LHCN-M2 (cell line): ENCODE data around the gene SERPINB6. TPM values are rescaled to one million over a fixed set of nuclear protein-coding genes. Genes with fewer than 3 reads are reported as not detected.
"Not testable (repeated sequence)": the region's sequence is repeated elsewhere in the genome, so short reads cannot be mapped to it uniquely, and the experiment has no call there.

Source experiments
- DNase-seq: peaks from one replicate; pipeline ENCODE4 v3.0.0-alpha.2; 2012; ENCODE audit warnings: low read depth
- total RNA-seq: library from RNA; depleted of rRNA; stranded (reverse); fragments of >200 nt; gene quantifications from 2 replicates; pipeline ENCODE4 v1.2.3, GENCODE V29; 2014

The SERPINB6 gene
- total RNA-seq, 1 experiment from 2014 or later: 150 TPM

DNA sequence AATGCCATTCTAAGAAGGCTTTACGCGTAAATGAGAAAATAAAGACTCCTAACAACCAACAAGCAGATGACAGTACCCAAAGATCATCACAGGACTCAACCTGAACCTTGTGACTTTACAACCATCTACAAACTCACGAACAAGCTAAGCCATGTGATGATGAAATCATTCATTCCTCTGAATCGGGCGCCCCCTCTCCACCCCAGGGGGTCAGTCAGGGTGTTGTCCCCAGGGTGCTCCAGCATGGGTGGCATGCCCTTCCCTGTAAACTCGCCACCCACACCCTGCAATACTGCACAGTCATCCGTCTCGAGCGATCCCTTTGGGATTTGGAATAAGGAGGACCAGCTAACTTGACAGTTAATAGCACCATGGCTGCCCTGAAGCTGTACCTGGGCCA lies 12.6 kb downstream of the SERPINB6 start:
- no peak for DNase-seq

DNA sequence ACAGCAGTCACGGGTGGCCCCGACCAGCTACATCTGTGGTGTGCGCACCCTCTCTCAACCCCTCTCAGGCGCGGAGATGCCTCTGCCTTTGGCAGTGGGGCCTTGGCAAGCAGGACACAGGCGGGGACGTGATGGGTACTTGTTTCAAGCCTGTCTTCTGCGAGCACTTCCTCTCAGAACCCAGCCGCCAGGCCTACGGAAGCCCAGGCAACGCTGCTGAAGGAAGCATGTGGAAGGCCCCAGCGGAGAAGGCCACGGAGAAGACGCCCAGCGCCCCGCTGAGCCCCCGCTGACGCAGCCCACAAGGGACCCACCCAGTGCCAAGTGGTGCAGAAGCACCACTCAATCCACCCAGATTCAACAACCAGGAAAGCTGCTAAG lies 13.0 kb downstream of the SERPINB6 start:
- DNase-seq: no peak

DNA sequence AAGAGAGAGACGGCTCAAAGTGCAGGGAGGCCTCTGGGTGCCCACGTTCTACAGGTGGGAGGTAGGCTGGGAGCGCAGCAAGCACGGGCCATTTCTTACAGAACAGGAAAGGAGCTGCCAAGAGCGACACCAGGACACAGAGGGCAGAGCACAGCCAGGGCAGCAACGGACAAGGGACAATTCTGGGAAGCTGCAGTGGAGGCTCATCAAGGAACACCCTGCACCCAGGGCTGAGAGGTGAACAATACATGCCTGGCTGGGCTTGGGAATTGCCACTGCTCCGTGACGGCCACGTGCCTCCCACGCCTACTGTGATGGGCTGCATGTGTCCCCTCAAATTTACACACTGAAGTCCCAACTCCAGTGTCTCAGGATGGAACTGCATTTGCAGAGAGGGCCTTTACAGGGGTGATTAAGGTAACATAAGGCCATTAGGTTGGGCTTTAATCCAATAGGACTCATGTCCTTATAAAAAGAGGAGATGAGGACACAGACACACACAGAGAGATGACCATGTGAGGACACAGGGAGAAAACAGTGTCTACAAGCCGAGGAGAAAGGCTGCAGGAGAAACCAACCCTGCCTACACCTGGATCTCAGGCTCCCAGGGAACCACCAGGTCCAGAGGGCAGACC lies 13.6 kb downstream of the SERPINB6 start:
- no peak for DNase-seq

DNA sequence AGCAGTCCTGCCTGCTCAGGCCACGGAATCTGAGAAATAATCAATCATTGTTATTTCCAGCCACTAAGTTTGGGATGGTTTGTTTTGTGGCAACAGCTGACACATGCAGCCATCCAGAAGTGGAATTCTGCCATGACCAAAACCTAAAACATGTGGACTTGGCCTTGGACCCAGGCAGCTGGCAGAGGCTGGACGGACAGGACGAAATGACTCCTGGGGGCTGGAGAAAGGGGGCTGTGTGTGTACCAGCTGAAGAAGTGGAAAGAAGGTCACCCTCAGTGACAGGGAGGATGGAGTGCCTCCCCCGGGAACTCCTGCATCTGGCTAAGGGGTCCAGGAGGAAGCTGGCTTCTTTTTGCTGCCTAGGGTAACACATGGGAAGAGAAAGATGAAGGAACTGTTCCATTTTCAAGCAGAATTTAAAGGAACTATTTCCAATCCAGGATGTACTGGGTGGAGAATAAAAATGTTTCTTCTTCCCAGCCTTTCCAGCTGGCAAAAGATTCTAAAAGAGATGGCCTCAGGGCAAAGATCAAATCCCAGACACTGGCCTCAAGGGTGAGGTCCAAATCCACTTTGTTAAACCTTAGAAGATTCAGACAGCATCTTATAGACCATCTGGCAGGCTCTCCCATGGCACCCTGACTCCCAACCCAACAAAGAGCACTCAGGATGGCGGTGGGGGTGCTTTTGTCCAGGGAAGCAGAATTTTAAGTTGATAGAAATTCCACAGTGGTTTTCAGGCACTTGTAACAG lies 14.3 kb downstream of the SERPINB6 start:
- peak; percentile 20 for DNase-seq

DNA sequence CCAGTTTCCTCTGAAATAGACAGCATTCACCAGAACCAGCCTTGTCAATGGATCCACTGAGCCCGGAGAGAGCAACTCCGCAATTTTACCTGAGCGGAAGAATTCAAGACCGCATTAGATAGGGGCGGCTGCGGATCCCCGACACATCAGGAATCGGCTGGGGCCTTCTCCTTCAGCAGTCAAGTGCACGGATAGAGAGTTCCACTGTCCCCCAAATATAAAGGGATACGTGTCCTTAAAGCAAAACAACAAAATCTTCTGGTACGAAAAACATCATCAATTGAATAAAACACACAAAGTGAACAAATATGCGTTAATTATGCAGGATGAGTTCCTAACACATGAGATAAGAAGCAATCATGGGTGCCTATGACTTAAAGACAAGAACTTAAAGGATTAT lies 18.3 kb downstream of the SERPINB6 start:
- DNase-seq: no peak

DNA sequence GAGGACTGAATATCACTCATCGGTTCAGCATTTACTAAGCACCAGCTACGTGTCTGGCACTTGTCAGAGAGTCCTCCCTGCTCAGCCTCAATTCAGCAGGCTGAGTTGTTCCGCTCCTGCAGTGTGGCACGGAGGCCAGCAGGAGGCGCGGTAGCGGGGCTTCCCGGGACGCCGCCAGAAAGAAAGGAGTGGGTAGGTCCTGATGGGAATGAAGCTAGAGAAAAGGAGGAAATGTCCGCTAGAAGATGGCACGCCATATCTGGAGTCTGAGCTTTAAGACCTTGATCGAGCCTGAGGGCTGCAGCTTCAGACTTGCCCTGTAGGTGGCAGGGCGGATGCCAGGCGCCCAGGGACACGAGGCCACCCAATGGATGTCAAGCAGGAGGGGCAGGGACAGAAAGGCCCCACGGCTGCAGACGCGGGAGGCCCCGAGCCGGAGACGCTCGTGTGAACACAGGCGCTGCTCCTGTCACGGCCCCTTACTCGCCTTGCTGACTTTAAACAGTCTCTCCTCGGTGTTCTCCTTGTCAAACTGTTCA lies 18.7 kb downstream of the SERPINB6 start:
- DNase-seq: peak; percentile 93

DNA sequence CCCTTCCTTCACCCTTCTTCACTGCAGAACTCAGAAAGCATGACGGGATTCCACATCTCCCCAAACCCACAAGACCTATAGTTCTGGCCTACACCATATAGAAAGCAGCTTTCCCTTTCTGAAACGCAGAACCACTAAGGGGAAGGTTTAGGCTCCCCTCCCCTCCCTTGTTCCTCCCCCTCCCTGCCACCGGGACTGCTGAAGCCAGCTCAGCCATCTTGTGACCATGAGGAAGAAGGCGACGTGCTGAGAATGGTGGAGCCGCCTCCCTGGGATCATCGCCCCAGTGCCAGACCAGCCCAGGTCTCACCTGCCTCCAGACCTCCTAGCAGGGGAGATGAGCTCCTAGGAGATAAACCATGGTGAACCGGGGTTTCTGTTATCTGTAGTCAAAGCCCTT lies 19.6 kb downstream of the SERPINB6 start:
- DNase-seq: no peak

DNA sequence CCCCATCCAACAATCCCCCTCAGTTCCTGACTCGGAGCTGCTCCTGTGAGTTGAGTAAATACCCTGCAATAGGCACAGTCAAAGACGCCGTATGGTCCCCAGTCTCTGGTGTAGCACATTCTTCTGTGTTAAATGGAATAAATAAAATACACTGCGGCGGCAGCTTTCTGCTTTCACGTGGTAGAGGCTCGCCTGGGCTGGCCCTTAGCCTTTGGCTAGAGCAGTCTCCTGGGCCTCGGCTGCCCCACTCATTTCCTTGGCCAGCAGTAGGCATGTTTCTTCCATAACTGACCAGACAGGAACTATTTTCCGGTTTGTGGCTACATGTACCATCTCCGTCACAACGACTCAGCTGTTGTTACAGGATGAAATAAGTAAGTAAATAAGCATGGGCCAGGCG lies 20.7 kb downstream of the SERPINB6 start:
- no peak for DNase-seq

DNA sequence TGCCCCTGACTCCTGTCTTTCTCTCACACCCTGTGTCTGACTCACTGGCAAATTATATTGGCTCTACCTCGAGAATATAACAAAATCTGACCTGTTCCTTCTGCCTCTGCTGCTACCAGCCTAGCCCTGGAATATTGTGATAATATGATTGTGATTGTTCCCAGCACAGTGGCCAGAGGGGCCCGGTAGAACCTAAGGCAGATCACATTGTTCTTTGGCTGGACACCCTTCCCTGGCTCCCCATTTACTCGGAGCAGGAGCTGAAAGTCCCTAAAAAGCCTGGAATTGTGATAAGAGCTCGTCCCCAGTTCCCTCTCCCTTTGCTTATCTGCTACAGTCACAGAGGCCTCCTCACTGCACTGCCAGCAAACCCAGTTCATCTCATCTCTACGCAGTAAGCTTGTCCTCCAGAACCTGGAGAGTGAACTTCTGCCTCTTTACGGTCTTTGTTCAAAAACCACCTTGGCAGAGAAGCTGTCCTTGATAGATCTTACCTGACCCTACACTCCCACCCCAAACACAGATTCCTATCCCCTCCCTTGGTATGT lies 21.8 kb downstream of the SERPINB6 start:
- DNase-seq: no peak

DNA sequence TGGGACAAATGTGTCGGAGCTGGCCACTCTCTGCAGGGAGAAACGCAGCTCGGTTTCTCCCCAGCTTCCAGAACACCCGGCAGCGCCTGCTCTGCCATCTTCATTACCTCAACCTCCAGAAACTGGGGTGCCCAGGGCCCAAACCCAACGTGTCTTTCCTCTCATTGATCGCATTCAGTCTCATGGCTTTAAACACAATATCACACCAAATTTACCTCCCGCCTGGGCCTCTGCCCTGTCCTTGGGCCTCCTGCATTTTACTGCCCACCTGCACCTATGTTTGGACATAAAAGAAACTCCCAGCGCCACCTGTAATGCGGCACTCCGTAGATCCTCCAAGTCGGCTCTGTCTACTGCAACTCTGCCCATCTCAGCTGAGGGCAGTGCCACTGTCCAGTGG lies 22.2 kb downstream of the SERPINB6 start:
- no peak for DNase-seq

DNA sequence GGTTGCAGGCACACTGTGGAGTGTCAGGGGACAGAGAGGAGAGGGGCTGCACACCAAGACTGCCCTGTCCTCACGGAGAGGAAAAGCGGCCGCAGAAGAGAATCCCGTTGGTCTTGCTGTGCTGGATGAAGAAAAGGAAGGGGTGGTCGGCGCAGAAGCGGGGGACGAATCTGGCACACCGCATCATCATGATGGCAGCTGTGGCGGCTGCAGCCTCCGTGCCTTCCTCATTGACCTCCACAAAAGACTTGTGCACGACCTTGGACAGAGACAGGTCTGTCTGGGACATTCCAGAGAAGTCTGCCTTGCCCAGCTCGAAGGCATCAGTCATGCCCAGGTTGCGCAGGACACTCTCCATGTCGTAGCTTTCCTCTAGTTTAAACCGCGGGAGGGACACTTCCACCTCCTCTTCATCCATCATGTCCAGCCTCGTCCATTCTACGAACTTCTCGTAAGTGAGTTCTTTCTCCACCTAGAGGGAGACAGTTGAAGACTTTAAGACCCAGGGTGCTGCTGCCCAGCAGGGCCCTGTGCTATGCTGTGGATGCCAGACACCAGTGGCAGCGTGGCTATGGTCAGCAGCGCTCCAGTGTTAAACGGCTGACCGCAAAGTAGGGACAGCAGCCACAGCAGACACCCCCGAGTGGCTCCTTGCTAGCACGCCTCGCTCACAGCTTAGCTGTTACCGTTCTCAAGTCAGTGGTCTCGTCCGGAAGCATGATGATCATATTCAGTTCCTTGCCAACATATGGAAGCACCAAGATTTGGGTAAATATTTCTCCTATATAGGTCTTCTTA lies 22.9 kb downstream of the SERPINB6 start:
- no peak for DNase-seq

DNA sequence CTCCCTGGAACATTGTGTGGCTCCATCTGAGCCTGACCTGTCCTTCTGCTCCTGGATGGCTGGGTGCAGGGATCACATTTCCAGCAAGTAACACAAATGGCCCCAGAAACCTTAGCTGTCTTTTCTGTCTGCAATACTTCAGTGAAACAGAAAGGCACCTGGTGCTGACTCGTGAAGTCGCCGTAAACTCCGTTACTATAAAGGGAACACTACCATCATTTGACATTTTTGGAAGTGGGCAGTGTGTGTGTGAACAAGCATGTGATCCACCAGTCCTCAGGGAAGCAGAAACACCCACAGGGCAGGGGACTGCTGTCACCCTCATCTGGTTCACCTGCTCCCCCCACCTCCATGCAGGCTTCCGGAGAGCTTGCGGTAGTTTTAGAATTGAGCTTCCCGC lies 23.9 kb downstream of the SERPINB6 start:
- DNase-seq: no peak

DNA sequence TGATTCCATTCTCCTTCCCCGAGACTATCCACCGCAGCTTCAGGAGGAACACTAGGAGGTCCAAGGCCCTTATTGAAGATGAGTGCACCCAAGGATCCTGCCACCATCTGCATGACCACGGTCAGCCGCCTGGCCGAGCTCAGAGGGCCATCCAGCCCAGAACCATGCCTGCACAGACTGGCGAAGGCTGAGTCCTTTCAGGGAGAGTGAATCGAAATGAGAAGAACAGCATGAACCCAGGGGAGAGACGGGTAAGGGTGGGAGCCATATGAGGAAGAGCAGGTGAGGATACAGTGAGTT lies 26.3 kb downstream of the SERPINB6 start:
- DNase-seq: no peak

DNA sequence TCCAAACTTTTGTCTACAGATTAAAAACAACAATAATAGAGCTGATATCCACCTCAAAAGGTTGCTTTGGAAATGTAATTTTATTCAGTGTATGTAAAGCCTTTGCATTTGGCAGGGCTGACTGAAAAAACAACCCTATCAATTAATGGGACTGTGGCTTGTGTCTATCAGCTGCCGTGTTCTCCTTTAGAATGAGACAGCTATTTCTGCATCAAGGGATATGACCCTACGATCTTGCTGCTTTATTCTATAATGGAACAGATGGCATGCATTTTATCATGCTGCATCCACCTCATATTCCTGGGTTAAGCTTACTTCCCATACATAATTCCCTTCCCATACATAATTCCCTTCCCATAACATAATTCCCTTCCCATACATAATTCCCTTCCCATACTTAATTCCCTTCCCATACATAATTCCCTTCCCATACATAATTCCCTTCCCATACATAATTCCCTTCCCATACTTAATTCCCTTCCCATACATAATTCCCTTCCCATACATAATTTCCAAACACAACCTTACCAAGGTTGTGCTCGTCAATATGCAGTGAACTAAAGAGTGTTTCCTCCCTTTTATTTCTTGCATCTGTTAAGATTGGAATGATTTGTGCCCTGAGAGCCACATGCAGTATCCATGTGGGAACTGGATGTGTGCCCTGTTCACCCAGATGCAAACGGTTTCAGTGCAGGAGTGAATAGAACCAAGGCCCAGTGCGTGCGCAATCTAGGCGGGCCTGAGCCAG lies 26.8 kb downstream of the SERPINB6 start:
- no peak for DNase-seq

DNA sequence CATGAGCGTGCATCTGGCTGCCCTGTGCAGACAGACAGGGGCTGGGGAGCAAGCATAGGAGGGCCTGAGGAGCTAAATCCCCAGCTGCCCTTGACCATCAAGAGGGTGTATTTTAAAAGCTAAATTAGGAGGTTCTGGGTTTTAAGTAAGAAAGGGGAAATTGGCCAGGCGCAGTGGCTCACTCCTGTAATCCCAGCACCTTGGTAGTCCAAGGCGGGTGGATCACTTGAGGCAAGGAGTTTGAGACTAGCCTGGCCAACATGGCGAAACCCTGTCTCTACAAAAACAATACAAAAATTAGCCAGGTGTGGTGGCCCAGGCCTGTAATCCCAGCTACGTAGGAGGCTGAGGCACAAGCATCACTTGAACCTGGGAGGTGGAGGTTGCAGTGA lies 27.8 kb downstream of the SERPINB6 start:
- DNase-seq: no peak

DNA sequence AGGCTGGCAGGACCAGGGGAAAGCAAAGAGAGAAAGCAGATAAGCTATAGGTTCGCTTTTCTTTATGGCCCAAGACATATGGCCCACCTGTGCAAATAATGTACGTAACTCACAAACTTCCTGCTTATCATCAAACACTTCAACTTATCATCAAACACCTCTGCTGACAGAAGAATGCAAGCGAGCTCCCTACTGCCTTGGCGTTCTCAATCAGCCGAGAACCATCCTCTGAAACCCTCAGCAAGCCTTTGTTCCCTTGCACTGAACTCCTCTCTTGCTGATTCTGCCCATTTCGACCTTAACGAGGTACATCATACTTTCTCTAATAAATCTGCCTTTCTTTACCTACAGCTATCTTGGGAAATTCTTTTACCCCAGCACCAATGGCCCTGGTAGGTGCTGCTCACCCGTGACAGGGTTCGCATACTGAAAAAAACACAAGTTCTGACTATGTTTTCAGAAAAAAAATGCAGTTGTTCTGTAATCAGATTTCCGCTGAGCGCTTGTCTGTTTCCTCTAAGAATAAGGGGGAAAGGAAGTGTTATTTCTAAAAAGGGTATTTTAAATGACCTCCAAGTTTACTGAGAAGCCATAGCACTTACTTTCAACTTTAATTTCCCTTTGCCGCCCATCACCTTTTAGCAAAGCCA lies 28.3 kb downstream of the SERPINB6 start:
- no peak for DNase-seq

DNA sequence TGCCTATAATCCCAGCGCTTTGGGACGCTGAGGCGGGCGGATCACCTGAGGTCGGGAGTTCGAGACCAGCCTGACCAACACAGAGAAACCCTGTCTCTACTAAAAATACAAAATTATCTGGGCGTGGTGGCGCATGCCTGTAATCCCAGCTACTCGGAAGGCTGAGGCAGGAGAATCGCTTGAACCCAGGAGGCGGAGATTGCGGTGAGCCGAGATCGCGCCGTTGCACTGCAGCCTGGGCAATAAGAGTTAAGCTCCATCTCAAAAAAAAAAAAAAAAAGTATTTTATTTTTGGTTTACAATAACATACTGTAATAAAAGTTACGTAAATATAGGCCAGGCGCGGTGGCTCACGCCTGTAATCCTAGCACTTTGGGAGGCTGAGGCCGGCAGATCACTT lies 29.3 kb downstream of the SERPINB6 start:
- not testable (repeated sequence) for DNase-seq

DNA sequence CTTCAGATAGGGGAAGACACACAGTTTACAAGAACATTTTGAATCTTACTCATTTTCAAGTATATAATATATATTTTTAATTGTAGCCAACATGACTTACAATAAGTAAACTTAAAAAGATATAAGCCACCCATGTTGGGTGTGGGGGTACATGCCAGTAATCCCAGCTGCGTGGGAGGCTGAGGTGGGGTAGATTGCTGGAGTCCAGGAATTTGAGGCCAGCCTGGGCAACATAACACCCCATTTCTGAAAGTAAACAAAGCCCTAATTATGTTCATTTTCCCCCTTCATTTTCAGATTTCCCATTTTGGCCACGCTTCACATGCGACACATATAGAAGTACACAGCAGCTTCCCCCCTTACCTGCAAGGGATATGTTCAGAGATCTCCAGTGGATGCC lies 30.5 kb downstream of the SERPINB6 start:
- DNase-seq: no peak

DNA sequence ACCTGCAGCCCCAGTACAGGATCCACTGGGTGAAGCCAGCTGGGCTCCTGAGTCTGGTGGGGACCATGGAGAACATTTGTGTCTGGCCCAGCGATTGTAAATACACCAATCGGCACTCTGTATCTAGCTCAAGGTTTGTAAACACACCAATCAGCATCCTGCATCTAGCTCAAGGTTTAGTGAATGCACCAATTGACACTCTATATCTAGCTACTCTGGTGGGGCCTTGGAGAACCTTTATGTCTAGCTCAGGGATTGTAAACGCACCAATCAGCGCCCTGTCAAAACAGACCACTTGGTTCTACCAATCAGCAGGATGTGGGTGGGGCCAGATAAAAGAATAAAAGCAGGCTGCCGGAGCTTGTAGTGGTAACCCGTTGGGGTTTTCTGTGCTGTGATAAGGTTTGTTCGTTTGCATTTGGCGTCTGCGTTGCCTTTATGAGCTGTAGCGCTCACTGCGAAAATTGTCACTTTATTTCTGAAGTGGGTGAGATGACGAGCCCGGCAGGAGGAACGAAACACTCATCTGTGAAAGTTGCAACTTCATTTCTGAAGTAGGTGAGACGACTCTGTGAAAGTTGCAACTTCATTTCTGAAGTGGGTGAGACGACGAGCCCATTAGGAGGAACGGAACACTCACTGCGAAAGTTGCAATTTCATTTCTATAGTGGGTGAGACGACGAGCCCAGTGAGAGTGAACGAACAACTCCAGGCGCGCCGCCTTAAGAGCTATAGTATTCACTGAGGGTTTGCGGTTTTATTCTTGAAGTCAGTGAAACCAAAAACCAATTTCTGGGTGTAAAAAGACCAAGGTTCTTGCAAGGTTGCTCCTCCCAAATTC lies 31.1 kb downstream of the SERPINB6 start:
- DNase-seq: no peak
